HCT116 (cell line): ENCODE results near the gene FBXL19.

ENCODE experiments used
- EZH2 ChIP-seq: fragments of 200-600 bp; sonication (generic); IDR thresholded peaks from 2 replicates; pipeline ENCODE4 v1.6.1; 2017; ENCODE audit warnings: antibody characterized with exemption, mixed run types
- REST ChIP-seq: IDR thresholded peaks from 2 replicates; pipeline ENCODE4 v1.6.1; 2012; ENCODE audit warnings: low read depth

DNA sequence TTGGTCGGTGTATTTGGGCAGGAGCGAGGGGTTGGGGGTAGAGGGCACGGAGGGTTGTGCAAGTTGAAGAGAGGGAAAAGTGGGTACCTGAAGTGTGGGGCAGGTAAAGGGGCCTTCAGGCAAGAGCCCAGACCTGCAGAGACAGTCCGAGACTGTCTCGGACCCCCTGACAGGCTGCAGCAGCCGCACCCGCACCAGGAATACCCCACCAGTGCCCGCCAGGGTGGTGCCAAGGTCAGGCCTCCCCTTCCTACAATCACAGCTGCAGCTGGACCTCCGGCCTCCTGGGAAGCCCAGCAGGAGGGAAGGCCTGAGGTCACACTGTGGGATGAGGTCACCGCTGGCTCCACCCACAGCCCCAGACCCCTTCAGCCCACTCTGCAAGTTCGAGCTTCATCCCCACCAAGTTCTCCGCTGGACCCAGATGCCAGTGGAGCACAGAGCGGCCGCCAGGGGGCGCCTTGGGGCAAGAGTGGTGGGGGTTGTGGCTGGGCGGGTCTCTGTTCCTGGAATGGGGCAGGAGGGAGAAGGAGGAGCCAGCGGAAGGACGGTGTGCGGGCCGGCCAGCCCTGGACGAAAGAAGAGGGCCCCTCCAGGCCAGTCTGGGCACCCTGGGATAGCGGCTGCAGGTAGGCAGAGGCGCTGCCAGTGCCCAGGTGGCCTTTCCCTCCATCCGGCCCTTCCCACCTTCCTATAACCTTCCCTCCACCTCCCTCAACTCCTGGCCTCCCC, 61.5 kb downstream of the FBXL19 start, which contains the start of gene HSD3B7:
- no peak for TF ChIP-seq EZH2
- no peak for TF ChIP-seq REST
